Inferior parietal cortex (tissue), 1 donor: ENCODE data around the gene TMOD1.

Experiments used
- DNase-seq: peaks from one replicate; pipeline ENCODE4 v3.0.0-alpha.2; 2016; ENCODE audit errors: extremely low spot score

The TMOD1 gene

GRCh38 chr9:97632985-97633858, 131.8 kb downstream of the TMOD1 start, which contains the start of the genes NCBP1 and TSTD2:
TSS of gene NCBP1 (plus strand) at chr9:97633821. CDS start at chr9:97633882, 61 bp downstream.
TSS of gene TSTD2 (minus strand) at chr9:97633368. CDS start at chr9:97627562, 5,806 bp downstream.
- peak; percentile 98 for DNase-seq

- no peak for DNase-seq
These were observed 132.5 kb downstream of the TMOD1 start for GRCh38 chr9:97633859-97634490.

- no peak for DNase-seq
These were observed 133.6 kb downstream of the TMOD1 start for GRCh38 chr9:97635026-97635425.

GRCh38 chr9:97636903-97637302, 135.4 kb downstream of the TMOD1 start:
- DNase-seq: no peak

- no peak for DNase-seq
These were observed 137.2 kb downstream of the TMOD1 start for GRCh38 chr9:97638666-97639065.

GRCh38 chr9:97640325-97640724, 138.9 kb downstream of the TMOD1 start:
- no peak for DNase-seq

GRCh38 chr9:97645720-97646119, 144.3 kb downstream of the TMOD1 start:
- no peak for DNase-seq

GRCh38 chr9:97647996-97648395, 146.5 kb downstream of the TMOD1 start:
- DNase-seq: no peak
